ENCODE results near the gene CRYL1.

Gene CRYL1, protein sequence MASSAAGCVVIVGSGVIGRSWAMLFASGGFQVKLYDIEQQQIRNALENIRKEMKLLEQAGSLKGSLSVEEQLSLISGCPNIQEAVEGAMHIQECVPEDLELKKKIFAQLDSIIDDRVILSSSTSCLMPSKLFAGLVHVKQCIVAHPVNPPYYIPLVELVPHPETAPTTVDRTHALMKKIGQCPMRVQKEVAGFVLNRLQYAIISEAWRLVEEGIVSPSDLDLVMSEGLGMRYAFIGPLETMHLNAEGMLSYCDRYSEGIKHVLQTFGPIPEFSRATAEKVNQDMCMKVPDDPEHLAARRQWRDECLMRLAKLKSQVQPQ

DNA sequence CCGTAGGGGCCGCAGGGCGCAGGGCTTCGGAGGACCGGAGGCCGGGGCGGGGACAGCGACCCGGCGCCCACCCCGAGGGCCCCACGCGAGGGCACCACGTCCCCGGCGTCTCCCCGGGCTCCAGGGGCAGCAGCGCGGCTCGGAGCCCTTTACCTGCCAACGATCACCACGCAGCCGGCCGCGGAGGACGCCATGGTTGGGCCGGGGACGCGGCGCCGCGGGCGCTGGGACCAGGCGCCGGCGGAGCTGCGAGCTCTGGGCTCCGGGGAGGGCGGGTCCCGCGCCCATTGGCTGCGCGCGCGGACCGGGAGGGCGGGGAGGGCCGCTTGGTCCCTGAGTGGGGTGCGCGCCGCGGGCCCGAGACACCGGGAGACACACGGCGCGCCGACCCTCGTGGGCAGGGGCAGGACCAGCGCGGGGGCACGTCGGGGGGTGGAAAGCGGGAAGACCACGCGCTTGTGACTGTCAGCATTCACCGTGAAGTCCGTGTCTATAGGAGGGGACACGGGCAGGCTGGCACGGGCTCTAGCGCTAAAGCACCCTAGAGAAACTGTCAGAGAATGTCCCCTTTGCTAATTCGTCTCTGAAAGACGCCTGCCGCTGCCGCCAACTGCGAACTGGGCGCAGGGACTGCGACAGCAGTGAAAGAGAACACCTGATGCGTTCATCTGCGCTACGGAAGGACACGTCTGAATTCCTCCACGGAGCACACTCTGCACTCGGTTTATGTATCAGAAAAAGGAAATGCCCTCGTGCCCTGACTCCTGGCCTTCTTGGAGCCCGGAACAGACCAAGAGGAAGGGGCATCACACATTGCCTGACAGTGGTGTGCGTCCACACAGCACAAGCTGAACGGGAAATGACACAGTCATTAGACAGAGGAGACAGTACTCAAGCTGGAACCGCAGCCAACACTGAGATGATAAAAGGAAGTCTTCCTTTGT, at the start of gene CRYL1:
Gene CRYL1 (minus strand): TSS at position 257 of the 944 bp plus-strand sequence. CDS start 63 bp downstream, at position 194.
- DNase-seq, result peak; percentile 69

DNA sequence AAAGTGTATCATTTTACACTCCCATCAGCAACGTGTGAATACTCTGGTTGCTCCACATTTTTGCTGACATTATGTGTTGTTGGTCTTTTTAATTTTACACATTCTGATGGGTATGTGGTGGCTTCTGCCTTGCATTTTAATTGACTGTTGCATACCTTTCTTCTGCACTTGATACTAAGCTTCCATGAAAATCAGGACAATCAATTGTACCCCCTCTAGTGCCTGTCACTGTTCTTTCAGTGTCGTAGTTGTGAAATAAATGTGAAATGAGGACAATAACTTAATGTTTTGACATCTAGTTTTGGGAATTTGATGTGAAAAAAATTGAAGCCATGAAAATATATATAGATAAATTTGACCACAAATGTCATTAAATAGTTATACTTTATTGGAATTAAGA, 48.0 kb upstream of the CRYL1 start:
- DNase-seq, result no peak

DNA sequence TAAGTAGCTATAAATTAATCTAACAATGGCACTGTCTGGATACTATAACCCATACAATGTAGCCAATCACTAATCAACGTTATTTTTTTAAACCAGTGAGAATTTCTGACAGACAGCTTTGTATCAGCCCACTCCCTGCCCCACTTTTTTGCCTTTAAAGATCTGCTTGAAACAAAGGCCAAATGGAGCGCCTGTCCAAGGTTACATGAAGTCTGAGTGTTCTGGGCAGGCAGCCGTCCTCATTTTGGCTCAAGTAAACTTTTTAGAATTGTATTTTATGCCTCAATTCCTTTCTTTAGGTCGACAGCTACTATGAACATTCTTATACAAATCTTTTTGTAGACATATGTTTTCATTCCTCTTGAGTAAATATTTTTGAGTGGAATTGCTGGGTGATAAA, 47.5 kb upstream of the CRYL1 start:
- no peak for DNase-seq

DNA sequence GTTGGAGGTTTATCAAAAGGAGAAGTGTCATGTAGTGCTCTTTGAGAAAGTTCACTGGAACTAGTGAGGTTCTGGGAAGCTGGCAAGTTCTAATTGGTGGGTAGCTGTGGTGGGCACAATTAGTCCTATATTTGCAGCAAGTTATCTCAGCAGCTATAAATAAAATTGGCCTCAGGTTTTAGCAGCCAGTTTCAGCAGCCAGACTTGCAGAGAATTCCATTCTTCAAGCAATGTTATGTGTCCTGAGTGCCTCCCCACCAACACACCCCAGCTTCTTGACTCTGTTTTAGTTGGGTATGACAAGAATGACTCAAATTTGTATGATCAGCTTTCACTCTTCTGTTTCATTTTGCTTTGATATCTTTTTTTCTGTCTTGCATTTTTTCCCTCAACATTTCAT, 46.0 kb upstream of the CRYL1 start:
- DNase-seq, result no peak

DNA sequence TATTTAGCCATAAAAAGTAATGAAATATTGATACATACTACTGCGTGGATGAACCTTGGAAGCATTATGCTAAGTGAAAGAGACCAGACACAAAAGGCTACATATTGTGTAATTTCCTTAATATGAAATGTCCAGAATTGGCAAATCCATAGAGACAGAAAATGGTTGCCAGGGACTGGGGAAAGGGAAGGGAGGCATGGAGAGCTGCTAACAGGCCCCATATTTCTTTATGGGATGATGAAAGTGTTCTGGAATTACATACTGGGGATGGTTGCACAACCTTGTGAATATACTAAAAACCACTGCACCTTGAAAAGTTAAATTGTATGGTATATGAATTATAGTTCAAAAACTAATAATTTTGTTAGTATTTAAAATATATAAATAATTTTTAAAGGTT, 44.9 kb upstream of the CRYL1 start:
- no peak for DNase-seq

DNA sequence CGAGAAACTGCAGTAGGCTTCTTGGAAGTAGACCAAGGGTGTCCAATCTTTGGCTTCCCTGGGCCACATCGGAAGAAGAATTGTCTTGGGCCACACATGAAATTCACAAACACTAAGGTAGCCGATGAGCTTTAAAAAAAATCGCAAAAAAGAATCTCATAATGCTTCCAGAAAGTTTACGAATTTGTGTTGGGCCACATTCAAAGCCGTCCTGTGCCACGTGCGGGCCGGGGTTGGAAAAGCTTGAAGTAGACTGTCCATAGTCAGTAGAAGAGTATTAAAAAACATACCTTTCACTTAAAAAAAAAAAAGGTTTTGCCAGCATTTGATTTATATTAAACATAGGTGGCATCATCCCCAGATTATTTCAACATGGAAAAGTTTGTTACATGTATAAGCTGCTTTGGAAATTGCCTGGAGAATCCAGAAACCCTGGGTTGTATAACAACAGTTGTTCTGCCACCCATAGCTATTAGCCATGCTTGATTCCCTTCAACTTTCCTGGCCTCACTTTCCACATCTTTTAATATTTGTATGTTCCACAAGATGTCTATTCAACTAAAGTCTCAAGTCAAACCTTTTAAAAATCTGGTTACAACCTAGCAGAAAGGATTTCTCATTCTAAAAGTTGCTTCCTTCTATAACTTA, 42.3 kb upstream of the CRYL1 start:
- DNase-seq, result no peak

DNA sequence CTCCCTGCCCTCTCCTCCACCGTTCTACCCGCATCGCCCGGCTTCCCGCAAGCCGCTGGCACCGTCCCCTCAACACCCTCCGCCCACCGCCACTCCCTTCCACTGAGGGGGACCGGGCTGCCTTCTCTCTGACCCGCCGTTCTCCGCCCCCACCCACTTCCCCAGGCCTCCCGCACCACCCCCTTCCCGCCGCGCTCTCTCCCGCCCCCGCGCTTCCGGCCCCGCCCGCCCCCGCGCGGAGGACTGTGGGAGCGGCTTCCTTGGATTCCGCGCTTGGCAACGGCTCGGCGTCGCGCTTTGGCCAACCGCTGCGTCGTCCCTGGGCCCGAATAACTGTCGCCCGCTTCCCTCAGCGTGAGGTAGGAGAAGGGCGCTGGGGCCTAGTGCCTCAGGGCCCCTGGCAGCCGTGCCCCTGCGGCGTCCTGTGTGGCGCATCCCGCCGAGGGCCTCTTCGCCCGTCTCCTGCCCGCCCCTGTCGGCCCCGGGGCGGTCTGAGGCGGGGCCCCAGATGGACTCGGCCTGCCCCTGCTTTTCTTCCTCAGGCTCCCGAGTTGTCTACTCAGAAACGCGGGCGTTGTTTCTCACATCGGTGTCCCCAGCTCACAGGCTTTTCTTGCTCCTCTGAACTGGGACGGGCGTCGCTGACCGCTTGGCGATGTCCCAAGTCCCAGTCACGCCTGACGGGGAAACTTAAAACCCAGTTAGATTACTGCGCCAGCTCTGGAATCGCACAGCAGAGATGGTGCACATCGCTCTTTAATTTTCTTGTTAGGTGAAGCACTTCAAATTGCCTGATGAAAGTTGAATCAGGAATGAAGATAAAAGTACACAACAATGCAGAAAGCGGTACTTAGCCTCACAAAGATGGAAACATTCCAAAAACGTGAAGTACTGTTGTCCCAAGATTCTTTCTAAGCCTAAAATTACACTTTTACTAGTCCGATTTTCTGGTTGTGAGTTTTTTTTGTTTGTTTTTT, 41.5 kb upstream of the CRYL1 start, which contains the start of gene IFT88:
Gene IFT88 (plus strand): TSS at position 260 of the 977 bp plus-strand sequence. CDS start 7,229 bp downstream, outside the sequence.
- DNase-seq, result peak; percentile 73

DNA sequence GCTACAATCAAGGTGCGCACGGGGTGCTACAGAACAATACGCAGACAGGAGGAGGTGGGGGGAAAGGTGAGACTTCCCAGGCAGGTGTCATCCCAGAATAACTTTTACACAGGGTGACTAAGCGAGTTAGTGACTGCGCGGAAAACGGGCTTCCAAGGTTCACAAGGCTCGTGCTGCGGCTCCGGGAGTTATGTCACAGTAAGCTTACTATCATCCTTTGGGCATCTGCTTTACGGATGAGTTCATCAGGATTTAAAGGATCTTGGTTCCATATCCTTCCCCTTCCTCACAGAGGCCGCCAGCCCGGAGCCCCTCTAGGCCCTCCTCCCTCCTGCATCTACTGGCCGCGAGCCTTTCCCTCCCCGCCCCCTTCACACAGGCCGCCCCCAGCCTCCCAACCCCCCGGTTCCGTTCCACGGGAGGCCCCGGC, 40.8 kb upstream of the CRYL1 start:
- DNase-seq, result no peak

DNA sequence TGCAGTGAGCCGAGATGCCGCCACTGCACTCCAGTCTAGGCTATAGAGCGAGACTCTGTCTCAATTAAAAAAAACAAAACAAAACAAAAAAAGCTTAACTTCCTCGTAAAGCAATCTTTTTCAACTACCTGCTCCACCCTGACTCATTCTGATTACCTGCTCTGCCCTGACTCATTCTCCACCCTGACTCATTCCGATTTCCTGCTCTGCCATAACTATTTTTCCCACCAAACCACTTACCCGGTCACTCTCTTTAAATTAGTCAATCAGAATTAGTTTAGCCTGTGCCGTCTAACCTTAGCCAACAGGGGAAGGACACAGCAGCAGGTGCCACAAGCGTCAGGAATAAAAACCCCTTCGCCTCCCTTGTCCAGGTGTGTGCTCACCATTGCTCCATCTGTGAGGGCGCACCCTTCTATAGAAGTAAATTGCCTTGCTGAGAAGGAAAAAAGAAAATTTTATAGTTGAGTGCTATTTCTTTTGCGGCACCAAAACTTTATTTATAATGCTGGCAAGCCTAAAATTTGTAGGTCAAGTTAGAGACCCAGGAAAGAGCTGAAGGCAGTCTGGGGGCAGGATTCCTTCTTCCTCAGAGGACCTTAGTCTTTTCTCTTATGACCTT, 39.6 kb upstream of the CRYL1 start:
- DNase-seq, result no peak

DNA sequence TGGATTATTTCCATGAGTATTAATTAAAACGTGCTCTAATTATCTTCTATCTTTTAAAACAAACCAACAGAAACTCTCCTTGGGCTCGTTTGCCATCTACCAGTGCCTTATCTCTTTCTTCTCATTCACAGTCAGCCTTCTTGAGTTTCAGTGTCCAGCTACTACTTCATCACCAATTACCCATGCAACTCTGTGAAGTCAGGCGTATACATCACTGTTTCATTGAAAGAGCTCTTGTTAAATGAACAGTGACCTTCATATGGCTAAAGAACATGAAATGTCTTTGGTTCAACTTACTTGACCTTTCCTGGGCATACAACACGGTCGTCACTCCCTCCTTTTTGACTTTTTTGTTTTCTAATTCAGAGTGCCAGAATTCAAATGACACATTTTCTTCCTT, 36.1 kb upstream of the CRYL1 start:
- DNase-seq, result no peak

DNA sequence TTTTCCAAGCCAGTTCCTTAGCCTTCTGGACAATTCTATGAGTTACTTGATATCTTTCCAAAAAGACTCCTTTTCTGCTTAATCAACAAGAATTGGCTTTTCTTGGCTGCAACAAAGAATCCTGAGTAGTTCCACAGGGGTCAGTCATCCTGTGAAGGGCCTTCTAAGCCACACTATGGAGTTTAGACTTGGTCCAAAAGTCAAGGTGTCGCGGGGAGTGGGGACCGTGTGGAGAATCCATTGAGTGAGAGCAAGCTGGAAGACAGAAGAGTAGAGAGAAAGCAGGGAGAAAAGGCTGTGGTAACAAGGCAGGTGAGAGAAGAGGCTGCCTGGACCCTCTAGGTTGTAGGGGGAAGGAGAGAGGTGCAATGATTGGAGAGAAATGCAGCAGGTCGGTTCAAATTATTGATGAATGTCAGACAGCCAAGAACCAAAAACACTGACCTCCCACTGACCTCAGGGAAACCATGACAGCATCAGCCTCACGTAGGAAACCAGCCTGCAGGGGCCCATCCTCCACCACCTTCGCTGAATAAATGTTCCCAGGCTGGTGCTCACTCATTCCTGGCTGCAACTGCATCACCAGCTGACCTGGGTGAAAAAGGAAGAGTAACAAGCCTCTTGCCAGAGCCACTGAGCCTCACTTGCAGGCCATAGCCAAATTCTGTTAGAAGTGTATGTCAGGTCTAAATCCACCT, 34.2 kb upstream of the CRYL1 start:
- no peak for DNase-seq

DNA sequence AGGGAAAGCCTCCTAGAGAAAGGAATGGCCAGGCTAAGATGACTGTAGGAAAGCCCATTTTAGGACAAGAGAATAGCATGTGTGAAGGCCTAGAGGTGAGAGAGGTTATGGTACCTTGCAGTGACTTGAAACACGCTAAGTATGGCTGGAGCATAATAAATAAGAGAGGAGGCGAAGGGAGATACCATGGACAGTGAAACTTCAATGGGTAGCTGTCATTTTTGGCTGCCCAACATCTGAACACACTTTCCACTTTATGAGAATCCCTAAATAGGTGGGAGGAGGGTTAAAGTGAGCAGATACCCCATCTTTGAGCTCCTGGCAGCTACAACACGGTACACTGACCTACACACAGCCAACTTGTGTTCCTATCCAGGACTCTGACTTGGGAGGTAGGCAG, 33.3 kb upstream of the CRYL1 start:
- DNase-seq, result no peak

DNA sequence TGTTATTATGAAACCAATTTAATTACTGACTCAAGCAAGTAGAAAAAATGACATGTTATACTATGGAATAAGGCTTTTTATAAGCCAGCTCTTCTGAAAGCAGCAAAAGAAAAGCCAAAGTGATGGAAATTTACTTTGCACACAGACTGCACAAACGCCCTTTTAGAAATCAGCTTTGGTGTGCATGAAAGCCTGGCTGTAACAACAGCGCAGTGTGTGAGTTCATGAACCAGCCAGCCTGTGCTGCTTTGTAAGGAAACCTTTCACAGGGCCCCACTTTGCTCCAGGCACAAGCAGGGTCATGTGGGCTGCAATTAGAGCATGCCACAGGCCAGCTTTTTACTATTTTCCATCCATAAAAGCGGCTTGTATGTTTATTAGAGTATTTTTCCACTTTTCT, 27.7 kb upstream of the CRYL1 start:
- no peak for DNase-seq

DNA sequence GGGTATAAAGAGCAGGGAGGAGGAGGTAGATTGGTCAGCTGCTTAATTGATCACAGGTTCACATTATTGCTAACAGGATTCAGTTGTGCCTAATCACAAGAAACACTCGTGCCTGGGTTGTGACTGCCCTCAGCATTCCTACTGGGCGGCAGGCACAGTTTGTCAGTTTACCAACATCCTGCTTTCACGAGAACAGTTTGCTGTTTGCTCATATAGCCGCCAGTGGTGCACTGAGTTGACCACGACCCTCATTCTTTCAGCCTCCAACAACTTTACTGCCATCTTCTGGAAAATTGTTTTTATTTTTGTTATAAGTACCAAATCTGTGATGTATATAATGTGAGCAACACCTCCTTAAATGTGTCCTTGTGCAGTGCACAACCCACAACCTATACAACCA, 25.1 kb upstream of the CRYL1 start:
- no peak for DNase-seq

DNA sequence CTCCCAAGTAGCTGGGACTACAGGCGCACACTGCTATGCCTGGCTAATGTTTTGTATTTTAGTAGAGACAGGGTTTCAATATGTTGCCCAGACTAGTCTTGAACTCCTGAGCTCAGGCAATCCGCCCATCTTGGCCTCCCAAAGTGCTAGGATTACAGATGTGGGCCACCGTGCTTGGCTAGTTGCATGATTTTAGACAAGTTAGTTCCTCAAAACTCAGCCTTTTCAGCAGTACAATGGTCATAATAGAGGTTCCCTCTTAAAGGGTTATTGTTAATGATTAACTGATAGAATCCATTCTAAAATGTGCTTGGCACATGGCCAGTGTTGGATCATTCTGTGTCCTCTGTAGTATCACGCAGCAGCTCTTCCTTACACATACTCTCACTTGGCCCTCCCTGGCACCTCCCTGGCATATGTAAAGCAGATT, 21.8 kb upstream of the CRYL1 start:
- no peak for DNase-seq

DNA sequence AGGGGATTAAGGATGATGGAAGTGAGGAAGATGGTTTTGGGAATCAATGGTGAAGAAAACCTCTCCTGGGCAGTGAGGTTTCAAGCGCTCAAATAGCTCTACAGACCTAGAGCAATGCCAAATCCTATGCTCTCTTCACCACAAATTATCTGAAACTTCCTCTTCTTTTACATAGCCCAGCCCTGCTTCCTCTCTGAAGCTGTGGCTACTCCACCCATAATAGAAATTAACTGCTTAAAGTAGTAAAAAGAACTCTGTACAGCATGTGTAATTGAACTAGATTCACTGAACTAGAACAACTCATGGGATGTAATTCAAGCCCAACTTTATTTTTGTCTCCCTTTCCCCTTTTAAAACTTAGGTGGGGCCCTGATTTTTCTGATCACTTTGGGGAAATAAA, 20.9 kb upstream of the CRYL1 start:
- DNase-seq, result no peak

DNA sequence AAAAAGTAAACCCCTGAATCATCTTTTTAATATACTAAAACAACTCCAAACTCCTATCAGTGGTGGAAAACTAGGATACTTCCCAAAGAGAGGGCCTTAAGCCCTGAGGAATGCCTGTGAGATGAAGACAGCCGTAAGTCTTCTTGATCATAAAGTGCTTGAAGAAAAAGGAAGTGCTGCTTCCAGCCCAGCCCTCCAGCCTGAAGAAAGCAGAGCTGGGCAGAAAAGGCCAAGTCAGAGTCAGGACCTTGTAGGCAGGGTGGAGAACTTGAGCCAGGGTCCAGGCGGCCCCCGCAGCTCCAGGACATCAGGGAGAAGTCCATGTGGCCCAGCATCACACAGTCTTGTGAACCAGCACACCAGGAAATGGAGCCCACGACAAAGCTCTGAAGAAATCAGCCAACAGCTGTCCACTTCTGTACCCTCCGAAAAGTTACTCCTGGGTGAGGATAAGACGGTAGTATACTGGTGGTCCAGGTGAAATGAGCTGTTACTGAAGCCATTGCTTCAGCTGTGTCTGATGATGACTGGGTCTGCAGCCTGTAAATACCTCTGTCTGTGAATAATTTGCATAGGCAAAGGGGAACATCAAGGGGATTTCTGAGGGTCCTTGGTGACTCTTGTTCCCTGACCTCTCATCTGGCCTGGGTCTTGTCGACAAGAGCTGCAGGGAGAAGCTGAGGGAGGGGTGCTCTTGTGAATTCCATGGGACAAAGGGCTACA, 18.7 kb upstream of the CRYL1 start:
- DNase-seq, result no peak

DNA sequence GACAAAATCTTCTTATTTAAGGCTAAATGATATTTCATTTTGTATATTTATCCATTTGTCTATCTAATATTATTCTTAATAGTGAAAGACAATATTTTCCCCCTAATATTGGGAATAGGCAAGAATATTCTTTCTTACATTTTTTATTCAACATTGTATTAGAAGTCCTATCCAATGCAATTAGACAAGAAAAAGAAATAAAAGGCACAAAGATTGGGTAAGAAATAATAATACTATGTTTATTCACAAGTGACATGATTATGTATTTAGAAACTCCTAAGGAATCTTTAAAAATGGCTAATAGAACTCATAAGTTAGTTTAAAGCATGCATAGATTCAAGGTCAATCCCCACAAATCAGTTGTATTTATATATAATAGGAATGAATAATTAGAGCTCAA, 11.3 kb upstream of the CRYL1 start:
- DNase-seq, result no peak

DNA sequence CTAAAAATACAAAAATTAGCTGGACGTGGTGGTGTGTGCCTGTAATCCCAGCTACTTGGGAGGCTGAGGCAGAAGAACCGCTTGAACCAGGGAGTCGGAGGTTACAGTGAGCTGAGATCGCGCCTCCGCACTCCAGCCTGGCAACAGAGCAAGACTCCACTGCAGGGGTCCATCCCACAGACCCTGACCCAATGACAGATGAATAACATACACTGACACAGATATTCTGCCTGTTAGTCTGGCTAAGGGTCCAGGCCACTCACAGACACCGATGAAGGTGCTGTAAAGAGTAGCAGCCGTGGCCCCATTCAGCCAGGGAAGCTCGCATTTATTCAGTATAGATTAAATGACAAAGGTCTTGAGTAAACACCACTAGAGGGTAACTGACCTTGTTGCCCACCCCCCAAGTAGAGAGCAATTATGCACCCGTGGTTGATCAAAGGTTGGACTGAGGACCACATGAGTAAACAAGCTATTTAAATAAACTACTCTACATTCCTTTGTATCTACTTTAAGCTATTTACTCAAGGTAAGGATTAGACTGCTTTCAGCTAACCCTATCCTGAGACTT, 8.5 kb upstream of the CRYL1 start:
- DNase-seq, result no peak

DNA sequence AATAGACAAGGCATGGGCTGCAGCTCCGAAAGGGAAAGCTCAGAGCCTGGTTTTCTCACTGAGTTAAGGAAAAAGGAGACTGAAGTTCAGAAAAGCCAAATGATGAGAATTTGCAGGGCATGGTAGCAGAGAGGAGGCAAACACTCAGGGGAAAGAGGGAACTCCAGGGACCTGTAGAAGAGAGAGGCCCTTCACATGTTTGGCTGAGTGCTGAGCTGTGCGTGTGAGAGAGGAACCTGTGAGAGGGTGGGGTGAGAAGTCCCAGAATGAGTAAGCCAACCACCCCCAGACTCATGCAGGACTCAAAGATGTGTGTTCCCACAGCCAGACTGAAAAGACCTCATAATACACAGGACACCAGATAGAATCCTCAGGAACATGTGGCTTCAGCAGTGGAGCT, 2.8 kb upstream of the CRYL1 start:
- DNase-seq, result no peak

Measured in activated CD4-positive, alpha-beta T cell treated with anti-CD3 and anti-CD28 coated beads, Interleukin-2, amount 50 U/mL, for 1 hour (primary cell).